GM18909 (cell line): ENCODE data around the gene ZNF775.
"Not testable (repeated sequence)": the region's sequence is repeated elsewhere in the genome, so short reads cannot be mapped to it uniquely, and the experiment has no call there.

Experiments used
- ATAC-seq: cut with Tn5 transposase; IDR thresholded peaks from one replicate; pipeline ENCODE4 v1.9.1; 2021; ENCODE audit warnings: mild to moderate bottlenecking; ENCODE audit not compliant: unreplicated experiment, poor library complexity

The ZNF775 gene

GRCh38 chr7:150380463-150380862 lies 1.3 kb downstream of the ZNF775 start:
- no peak for ATAC-seq

GRCh38 chr7:150381096-150381495 lies 2.0 kb downstream of the ZNF775 start:
- no peak for ATAC-seq

- ATAC-seq = no peak
Observed at GRCh38 chr7:150381785-150382122, 2.6 kb downstream of the ZNF775 start.

- ATAC-seq = no peak
Observed at GRCh38 chr7:150382123-150382843, 3.2 kb downstream of the ZNF775 start.

- no peak for ATAC-seq
Observed at GRCh38 chr7:150382844-150383225, 3.7 kb downstream of the ZNF775 start.

- ATAC-seq = no peak
Observed at GRCh38 chr7:150383710-150384397, 4.7 kb downstream of the ZNF775 start.

GRCh38 chr7:150384406-150385301 lies 5.5 kb downstream of the ZNF775 start:
- no peak for ATAC-seq

GRCh38 chr7:150385302-150385723 lies 6.2 kb downstream of the ZNF775 start:
- no peak for ATAC-seq

- not testable (repeated sequence) for ATAC-seq
Observed at GRCh38 chr7:150385884-150386283, 6.8 kb downstream of the ZNF775 start.

GRCh38 chr7:150388306-150388705 lies 9.2 kb downstream of the ZNF775 start:
- ATAC-seq = no peak

GRCh38 chr7:150388709-150389531 lies 9.8 kb downstream of the ZNF775 start:
- ATAC-seq = no peak

GRCh38 chr7:150389532-150389816 lies 10.3 kb downstream of the ZNF775 start:
- ATAC-seq = no peak

GRCh38 chr7:150390205-150390604 lies 11.1 kb downstream of the ZNF775 start:
- no peak for ATAC-seq

- ATAC-seq = no peak
Observed at GRCh38 chr7:150393325-150393724, 14.2 kb downstream of the ZNF775 start.

GRCh38 chr7:150396426-150396825 lies 17.3 kb downstream of the ZNF775 start:
- ATAC-seq = no peak

GRCh38 chr7:150396851-150397260 lies 17.7 kb downstream of the ZNF775 start:
- ATAC-seq = no peak

- no peak for ATAC-seq
Observed at GRCh38 chr7:150397346-150398107, 18.4 kb downstream of the ZNF775 start.

GRCh38 chr7:150398108-150398964 lies 19.2 kb downstream of the ZNF775 start:
- ATAC-seq = no peak

GRCh38 chr7:150398965-150399320 lies 19.8 kb downstream of the ZNF775 start:
- ATAC-seq = no peak
